H1 (cell line): ENCODE results near the gene RICTOR. TPM values are rescaled to one million over a fixed set of nuclear protein-coding genes. Genes with fewer than 3 reads are reported as not detected.

Source experiments
- CTCF ChIA-PET: fragments of 300-600 bp; sonication (Branson Sonifier 250); formaldehyde crosslinking; loops from one replicate; lab custom pipeline; 2021; ENCODE audit not compliant: partially characterized antibody; lab: Charles Lee
- POLR2A ChIA-PET: fragments of 300-600 bp; sonication (Branson Sonifier 250); formaldehyde crosslinking; loops from one replicate; lab custom pipeline; 2021; ENCODE audit warnings: inconsistent platforms; ENCODE audit not compliant: partially characterized antibody; lab: Charles Lee
- DNase-seq, 2 experiments: peaks; one replicate each; pipeline versions ENCODE4 v3.0.0 to v3.0.0-alpha.2; 2010 to 2022; ENCODE audit warnings: low spot score in 2 of 2, low read depth in 1 of 2, mixed read lengths in 1 of 2
- FAIRE-seq: peaks from 2 replicates; lab custom pipeline; 2011; peaks lifted over from hg19 to GRCh38; lab: Jason Lieb, UNC
- H2AFZ ChIP-seq: 2 replicates; pipeline ENCODE4 v1.8.1; 2012; ENCODE audit warnings: low read length, inconsistent platforms
- H2AK5ac ChIP-seq: 2 replicates; pipeline ENCODE4 v1.6.1; 2013; ENCODE audit warnings: low read depth, low read length
- H2BK120ac ChIP-seq: replicated peaks from 2 replicates; pipeline ENCODE3; 2013; ENCODE audit warnings: low read depth, low read length, inconsistent platforms
- H2BK12ac ChIP-seq: 2 replicates; pipeline ENCODE4 v1.6.1; 2013; ENCODE audit warnings: low read depth, low read length
- H2BK15ac ChIP-seq: 2 replicates; pipeline ENCODE4 v1.6.1; 2013; ENCODE audit warnings: low read length
- H2BK20ac ChIP-seq: 2 replicates; pipeline ENCODE4 v1.6.1; 2013; ENCODE audit warnings: low read length
- H2BK5ac ChIP-seq: 2 replicates; pipeline ENCODE4 v1.6.1; 2013; ENCODE audit warnings: low read depth, low read length
- H3K14ac ChIP-seq: 2 replicates; pipeline ENCODE4 v1.6.1; 2013; ENCODE audit warnings: inconsistent platforms; ENCODE audit not compliant: insufficient read length
- H3K18ac ChIP-seq: 2 replicates; pipeline ENCODE4 v1.6.1; 2013; ENCODE audit warnings: low read length; ENCODE audit errors: extremely low read depth
- H3K23ac ChIP-seq: 2 replicates; pipeline ENCODE4 v1.6.1; 2013; ENCODE audit warnings: inconsistent platforms; ENCODE audit not compliant: insufficient read length
- H3K23me2 ChIP-seq: 2 replicates; pipeline ENCODE4 v1.6.1; 2013; ENCODE audit warnings: low read depth, low read length
- H3K27ac ChIP-seq: 2 replicates; pipeline ENCODE4 v1.6.1; 2011; ENCODE audit warnings: low read depth, low read length, inconsistent platforms
- H3K27me3 ChIP-seq, 4 experiments: replicated peaks in 1 of 4; 1 replicate in 1 of 4; 2 replicates in 3 of 4; pipeline versions ENCODE4 v1.6.1 to v1.8.1; 2011 to 2013; ENCODE audit warnings: low read length in 3 of 4, mild to moderate bottlenecking in 3 of 4, inconsistent platforms in 2 of 4, mixed read lengths in 2 of 4, moderate library complexity in 1 of 4; ENCODE audit not compliant: control insufficient read depth in 3 of 4, insufficient read depth in 3 of 4; ENCODE audit errors: extremely low read depth in 1 of 4
- H3K36me3 ChIP-seq, 4 experiments: 2 replicates each; pipeline versions ENCODE4 v1.6.1 to v1.8.1; 2011 to 2013; ENCODE audit warnings: mild to moderate bottlenecking in 4 of 4, low read length in 3 of 4, moderate library complexity in 2 of 4, control low read depth in 1 of 4, inconsistent platforms in 1 of 4; ENCODE audit not compliant: insufficient read depth in 4 of 4, control insufficient read depth in 2 of 4
- H3K4ac ChIP-seq: replicated peaks from 2 replicates; pipeline ENCODE3; 2013; ENCODE audit warnings: low read length, low read depth, mixed read lengths, inconsistent platforms; ENCODE audit not compliant: insufficient read length
- H3K4me1 ChIP-seq, 4 experiments: replicated peaks in 1 of 4; 1 replicate in 1 of 4; 2 replicates in 3 of 4; pipeline versions ENCODE4 v1.6.1 to v1.8.1; 2011 to 2013; ENCODE audit warnings: low read length in 3 of 4, inconsistent platforms in 2 of 4, mixed read lengths in 1 of 4; ENCODE audit not compliant: insufficient read depth in 4 of 4, control insufficient read depth in 3 of 4
- H3K4me2 ChIP-seq, 2 experiments: 2 replicates each; pipeline versions ENCODE4 v1.6.1 to v1.8.1; 2011 to 2013; ENCODE audit warnings: low read depth in 2 of 2, low read length in 2 of 2, control low read depth in 1 of 2, inconsistent platforms in 1 of 2, mild to moderate bottlenecking in 1 of 2; ENCODE audit not compliant: insufficient read depth in 1 of 2
- H3K4me3 ChIP-seq, 4 experiments: fragments of 200-600, 300-600 bp in 1 of 4; sonication (generic), shearing (Covaris generic), sonication (Bioruptor Twin) in 1 of 4; 2 replicates each; pipeline versions ENCODE4 v1.5.1 to v1.8.1; 2011 to 2016; ENCODE audit warnings: low read length in 4 of 4, low read depth in 3 of 4, control low read depth in 2 of 4, inconsistent platforms in 2 of 4, mild to moderate bottlenecking in 2 of 4, mixed read lengths in 1 of 4, moderate library complexity in 1 of 4; ENCODE audit not compliant: insufficient read depth in 2 of 4; ENCODE audit errors: extremely low read depth in 1 of 4
- H3K56ac ChIP-seq: replicated peaks from 2 replicates; pipeline ENCODE3; 2013; ENCODE audit warnings: low read depth, mild to moderate bottlenecking, mixed read lengths, low read length, inconsistent platforms; ENCODE audit not compliant: insufficient read length
- H3K79me1 ChIP-seq: 2 replicates; pipeline ENCODE4 v1.6.1; 2013; ENCODE audit warnings: low read depth, low read length, control low read depth
- H3K79me2 ChIP-seq, 2 experiments: 2 replicates each; pipeline versions ENCODE4 v1.6.1 to v1.8.1; 2012 to 2013; ENCODE audit warnings: low read length in 2 of 2, mild to moderate bottlenecking in 2 of 2, inconsistent platforms in 1 of 2; ENCODE audit not compliant: insufficient read depth in 2 of 2, control insufficient read depth in 1 of 2
- H3K9ac ChIP-seq, 4 experiments: replicated peaks in 1 of 4; 1 replicate in 1 of 4; 2 replicates in 3 of 4; pipeline versions ENCODE4 v1.6.1 to v1.8.1; 2011 to 2013; ENCODE audit warnings: low read depth in 3 of 4, low read length in 3 of 4, control low read depth in 2 of 4, mild to moderate bottlenecking in 2 of 4, moderate library complexity in 2 of 4, inconsistent platforms in 1 of 4; ENCODE audit errors: extremely low read depth in 1 of 4
- H3K9me3 ChIP-seq, 2 experiments: 2 replicates each; pipeline versions ENCODE4 v1.6.1 to v1.8.1; 2012 to 2013; ENCODE audit warnings: mild to moderate bottlenecking in 2 of 2, moderate library complexity in 2 of 2, control low read depth in 1 of 2, inconsistent platforms in 1 of 2, low read depth in 1 of 2, low read length in 1 of 2, mixed read lengths in 1 of 2; ENCODE audit not compliant: insufficient read depth in 2 of 2
- H4K20me1 ChIP-seq, 2 experiments: replicated peaks in 1 of 2; 2 replicates each; pipeline versions ENCODE3 to v1.8.1; 2011 to 2013; ENCODE audit warnings: inconsistent platforms in 2 of 2, low read length in 2 of 2, mild to moderate bottlenecking in 1 of 2; ENCODE audit not compliant: insufficient read depth in 2 of 2, control insufficient read depth in 1 of 2
- H4K5ac ChIP-seq: 2 replicates; pipeline ENCODE4 v1.6.1; 2013; ENCODE audit warnings: low read length, low read depth, mixed read lengths, inconsistent platforms; ENCODE audit not compliant: insufficient read length
- H4K8ac ChIP-seq: 2 replicates; pipeline ENCODE4 v1.8.0; 2013; ENCODE audit warnings: mild to moderate bottlenecking, moderate library complexity, low read length, inconsistent platforms; ENCODE audit not compliant: insufficient read depth; ENCODE audit errors: extremely low read depth
- H4K91ac ChIP-seq: replicated peaks from 2 replicates; pipeline ENCODE3; 2013; ENCODE audit warnings: low read length, mixed read lengths, inconsistent platforms; ENCODE audit not compliant: insufficient read length
- CTCF ChIP-seq, 3 experiments: IDR thresholded peaks; 1 replicate in 2 of 3; 2 replicates in 1 of 3; pipeline versions ENCODE4 v1.5.1 to v1.6.1; 2011; ENCODE audit warnings: low read length in 3 of 3, mild to moderate bottlenecking in 3 of 3, inconsistent platforms in 2 of 3, low read depth in 1 of 3, moderate library complexity in 1 of 3; ENCODE audit not compliant: insufficient read depth in 1 of 3; ENCODE audit errors: control extremely low read depth in 1 of 3
- RAD21 ChIP-seq, 2 experiments: IDR thresholded peaks in 1 of 2; conservative IDR thresholded peaks in 1 of 2; 2 replicates each; pipeline ENCODE4 v1.6.1; 2011; ENCODE audit warnings: low read depth in 2 of 2, low read length in 2 of 2, improper control_type of control experiment in 1 of 2, inconsistent platforms in 1 of 2, mild to moderate bottlenecking in 1 of 2, moderate library complexity in 1 of 2
- SIN3A ChIP-seq, 2 experiments: IDR thresholded peaks in 1 of 2; conservative IDR thresholded peaks in 1 of 2; 2 replicates each; pipeline ENCODE4 v1.6.1; 2011 to 2012; ENCODE audit warnings: low read length in 2 of 2, improper control_type of control experiment in 1 of 2, low read depth in 1 of 2, mild to moderate bottlenecking in 1 of 2
- WGBS, 2 experiments: shearing (Covaris generic) in 1 of 2; methylation state at CpG; one replicate each; pipeline versions ENCODE4 v1.1.6 to v1.1.7; 2013 to 2015; ENCODE audit warnings: low lambda C conversion rate in 2 of 2, mixed read lengths in 2 of 2, inconsistent platforms in 1 of 2, low coverage in 1 of 2, missing lambda C conversion rate in 1 of 2; ENCODE audit not compliant: insufficient replicate concordance in 2 of 2, insufficient coverage in 1 of 2, insufficient read length in 1 of 2; ENCODE audit errors: extremely low coverage in 1 of 2, missing lambda C conversion rate in 1 of 2; 5-methylcytosine and 5-hydroxymethylcytosine counted together
- polyA plus RNA-seq, 7 experiments: library from polyadenylated mRNA; depleted of rRNA in 3 of 7; stranded (reverse) in 5 of 7; unstranded in 2 of 7; fragments of >200 nt in 5 of 7; fragments of 200-250 nt in 2 of 7; gene quantifications; 1 replicate in 5 of 7; 2 replicates in 1 of 7; 4 replicates in 1 of 7; pipeline versions ENCODE4 v1.2.1 to v1.2.3, GENCODE V29; 2011 to 2013; ENCODE audit warnings: missing spikeins in 2 of 7, mixed read lengths in 2 of 7
- total RNA-seq: library from RNA; stranded (reverse); fragmentation: NEBNext Ultra II Directional; extraction: Animal tissue kit (Norgen Biotek cat#: 25700); gene quantifications from 2 replicates; pipeline ENCODE4 v1.2.1, GENCODE V29; 2021

Gene RICTOR
- total and polyA plus RNA-seq, 2 of the 8 experiments (the other 6 are each of a cell fraction or from before 2014, with no cell fraction given) = 4.3 to 26.6 TPM

GRCh38 chr5:38922199-38922598, 152.0 kb downstream of the RICTOR start:
- no peak for FAIRE-seq
- TF ChIP-seq RAD21 (IDR thresholded peaks at IDR 0.05 in 1 of 2, conservative IDR thresholded peaks at IDR 0.05 in 1 of 2; ENCODE audit: low read depth in 2 of 2, low read length in 2 of 2) (peak; percentile 86 to 88), SIN3A (conservative IDR thresholded peaks at IDR 0.05 in 1 of 2, IDR thresholded peaks at IDR 0.05 in 1 of 2; ENCODE audit: low read depth in 1 of 2, low read length in 2 of 2) (no peak), CTCF (IDR thresholded peaks at IDR 0.05; ENCODE audit: control extremely low read depth in 1 of 3, insufficient read depth in 1 of 3, low read depth in 1 of 3, low read length in 3 of 3) (peak; percentile 79 to 94 (median 94))

More at GRCh38 chr5:38922199-38922598, 152.0 kb downstream of the RICTOR start:
- Histone ChIP-seq H4K5ac (no peak overlapping the region), H3K79me1 (no peaks in the 10 kb centered on the region), H3K18ac (no peak overlapping the region), H3K9ac (no peak overlapping the region), H3K4me1 (peaks cover 0 to 4% (median 2%) of the 10 kb centered on the region in 4 experiments; a peak in 2 of 7 replicates), H4K8ac (no peak overlapping the region), H3K4me3 (no peak overlapping the region), H3K36me3 (no peaks in the 10 kb centered on the region), H3K23ac (no peak overlapping the region), H2AK5ac (no peak overlapping the region), H2BK20ac (no peak overlapping the region), H2AFZ (no peak overlapping the region), H3K27ac (no peak overlapping the region), H4K91ac (no peak overlapping the region), H3K14ac (no peak overlapping the region), H2BK12ac (no peak overlapping the region), H3K56ac (no peak overlapping the region), H3K4me2 (no peak overlapping the region), H3K23me2 (no peaks in the 10 kb centered on the region), H3K79me2 (no peaks in the 10 kb centered on the region), H3K4ac (no peak overlapping the region), H3K27me3 (no peaks in the 10 kb centered on the region), H2BK120ac (no peak overlapping the region), H3K9me3 (no peaks in the 10 kb centered on the region), H4K20me1 (no peaks in the 10 kb centered on the region), H2BK5ac (no peak overlapping the region), H2BK15ac (no peak overlapping the region)
- 0% methylated on average over 1 of the region's 1 CpG; no CpG with 5 or more reads in 1 of the 2 experiments for WGBS, 2 experiments
- CTCF ChIA-PET = interaction anchor here (0.6 to 3.3 kb wide), 26 partner anchors 9 to 853 kb away, joined by 3 to 19 read pairs (median 5); no protein-coding TSS in a partner anchor
- DNase-seq = peak in 1 of 2 experiments; percentile 64
- POLR2A ChIA-PET = no interaction called here
